NCI-H524 treated with DMSO at 0.1 percent for 48 hours (cell line): ENCODE data around the gene MMD2.
"Not testable (repeated sequence)": the region's sequence is repeated elsewhere in the genome, so short reads cannot be mapped to it uniquely, and the experiment has no call there.

ENCODE experiments used
- DNase-seq: peaks from one replicate; lab custom pipeline; 2025; lab: John Stamatoyannopoulos, UW

The MMD2 gene

DNA sequence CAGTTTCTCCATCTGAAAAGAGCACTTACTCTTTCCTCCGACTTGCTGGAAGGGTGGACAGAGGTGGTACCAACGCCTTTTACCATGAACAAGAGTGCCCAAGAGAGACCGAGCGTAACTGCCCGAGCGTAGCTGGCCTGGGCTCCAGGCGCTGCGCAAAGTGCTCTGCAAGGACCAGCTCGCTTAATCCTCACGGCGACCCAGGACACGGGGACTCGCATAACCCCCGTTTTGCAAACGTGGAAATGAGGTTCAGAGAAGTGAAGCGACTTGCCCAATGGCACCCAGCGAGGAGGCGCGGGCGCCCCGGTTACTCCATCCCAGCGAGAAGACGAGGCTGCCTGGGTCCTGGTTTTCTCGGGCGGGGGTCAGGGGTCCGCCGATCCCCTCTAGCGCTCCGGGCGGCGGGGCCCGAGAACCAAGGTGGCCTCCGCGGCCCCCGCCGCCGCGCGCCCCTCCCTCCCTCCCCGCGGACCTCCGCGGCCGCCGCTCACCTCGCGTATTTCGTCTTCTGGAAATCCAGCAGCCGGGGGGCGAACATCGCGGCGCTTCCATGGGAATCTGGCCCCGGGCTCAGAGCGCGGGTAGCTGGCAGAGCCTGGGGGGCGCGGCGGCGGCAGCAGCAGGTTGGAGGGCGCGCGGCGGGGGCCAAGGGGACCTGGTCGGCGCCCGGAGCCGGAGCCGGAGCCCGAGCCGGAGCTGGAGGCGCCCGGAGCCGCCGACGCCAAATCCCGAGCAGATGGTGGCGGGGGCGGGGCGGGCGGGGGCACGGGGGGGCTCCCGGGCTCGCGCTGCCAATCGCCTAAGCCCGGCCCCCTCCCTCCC, at the start of gene MMD2:
MMD2 (minus strand) TSS at position 711 of the 825 bp plus-strand sequence; CDS start at position 541, 170 bp downstream.
- DNase-seq: no peak

DNA sequence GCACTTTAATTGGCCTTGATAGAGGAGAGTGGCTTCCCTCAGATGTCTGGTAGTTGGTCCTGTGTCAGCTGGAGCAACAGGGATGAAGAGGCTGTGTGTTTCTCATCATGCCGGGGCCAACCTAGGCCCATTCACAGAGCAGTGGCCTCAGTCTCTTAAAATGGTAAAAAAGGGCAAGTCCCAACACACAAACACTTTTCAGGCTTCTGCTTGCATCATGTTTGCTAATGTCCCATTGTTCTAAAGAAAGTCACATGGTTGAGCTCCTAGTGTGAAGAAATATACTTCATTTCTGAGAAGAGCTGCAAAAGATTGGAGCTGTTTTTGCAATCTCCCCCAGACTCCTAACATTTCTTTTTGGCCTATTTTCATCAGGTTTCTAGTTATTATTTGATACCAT, 46.1 kb upstream of the MMD2 start:
- DNase-seq: no peak

GRCh38 chr7:5001911-5002310, 42.9 kb upstream of the MMD2 start:
- no peak for DNase-seq

GRCh38 chr7:5001003-5001402, 42.0 kb upstream of the MMD2 start:
- DNase-seq: no peak

- no peak for DNase-seq
Measured at GRCh38 chr7:4999369-4999950, 40.5 kb upstream of the MMD2 start.

DNA sequence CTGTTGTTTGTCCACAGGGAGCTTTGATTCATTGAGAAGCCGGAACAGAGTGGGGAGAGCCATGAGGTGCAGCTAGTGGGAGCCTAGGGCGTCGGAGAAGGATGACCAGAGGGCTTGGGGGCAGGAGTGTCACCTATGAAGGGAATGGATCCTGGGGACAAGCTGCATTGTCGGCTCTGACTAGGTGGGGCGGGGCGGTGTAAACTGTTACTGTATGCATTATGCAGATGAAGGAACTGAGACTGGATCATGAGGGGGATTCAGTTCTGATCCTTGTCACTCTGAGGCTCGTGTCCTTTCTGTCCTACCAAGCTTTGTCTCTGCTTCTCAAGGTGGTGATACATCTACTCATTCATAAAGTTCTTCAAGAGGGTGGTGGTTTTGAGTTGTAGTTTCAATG, 39.9 kb upstream of the MMD2 start:
- no peak for DNase-seq

- no peak for DNase-seq
Measured at GRCh38 chr7:4998244-4998643, 39.3 kb upstream of the MMD2 start.

DNA sequence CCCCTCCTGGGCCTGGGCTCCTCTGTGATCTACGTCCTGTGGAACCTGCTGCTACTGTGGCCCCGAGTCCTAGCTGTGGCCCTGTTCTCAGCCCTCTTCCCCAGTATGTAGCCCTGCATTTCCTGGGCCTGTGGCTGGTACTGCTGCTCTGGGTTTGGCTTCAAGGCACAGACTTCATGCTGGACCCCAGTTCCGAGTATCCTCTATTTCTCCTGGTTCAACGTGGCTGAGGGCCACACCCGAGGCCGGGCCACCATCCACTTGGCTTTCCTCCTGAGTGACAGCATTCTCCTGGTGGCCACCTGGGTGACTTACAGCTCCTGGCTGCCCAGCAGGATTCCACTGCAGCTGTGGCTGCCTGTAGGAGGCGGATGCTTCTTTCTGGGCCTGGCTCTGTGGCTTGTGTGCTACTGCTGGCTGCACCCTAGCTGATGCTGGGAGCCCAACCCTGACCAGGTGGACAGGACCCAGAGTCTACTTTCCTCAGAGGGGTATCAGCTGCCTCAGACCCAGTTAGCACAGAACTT, 37.8 kb upstream of the MMD2 start:
- no peak for DNase-seq

DNA sequence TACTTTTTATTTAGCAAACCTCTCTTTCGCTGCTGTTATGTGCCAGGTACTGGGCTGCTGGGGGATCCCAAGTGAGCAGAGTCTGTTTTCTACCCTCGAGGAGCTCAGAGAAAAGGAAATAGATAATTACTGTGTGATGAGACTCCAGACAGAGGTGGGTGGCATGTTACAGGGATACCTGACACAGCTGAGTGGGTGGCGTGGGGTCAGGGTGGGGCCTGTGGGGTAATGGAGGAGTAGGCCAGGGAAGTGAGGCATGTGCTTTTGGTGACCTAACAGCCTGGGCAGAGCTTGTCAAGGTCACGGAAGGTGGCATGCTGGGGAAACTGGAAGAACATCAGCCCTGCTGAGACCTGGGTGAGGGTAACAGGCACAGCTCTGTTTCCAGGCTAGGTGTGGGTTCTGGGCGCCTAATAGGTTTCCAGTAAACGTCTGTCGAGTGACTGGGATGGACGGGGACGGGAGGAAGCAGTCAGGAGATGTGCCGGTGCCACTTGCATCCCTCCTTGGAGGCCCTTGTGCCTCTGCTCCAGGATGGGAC, 36.5 kb upstream of the MMD2 start:
- no peak for DNase-seq

- DNase-seq: no peak
Measured at GRCh38 chr7:4993471-4993870, 34.5 kb upstream of the MMD2 start.

- not testable (repeated sequence) for DNase-seq
Measured at GRCh38 chr7:4982741-4983140, 23.8 kb upstream of the MMD2 start.

DNA sequence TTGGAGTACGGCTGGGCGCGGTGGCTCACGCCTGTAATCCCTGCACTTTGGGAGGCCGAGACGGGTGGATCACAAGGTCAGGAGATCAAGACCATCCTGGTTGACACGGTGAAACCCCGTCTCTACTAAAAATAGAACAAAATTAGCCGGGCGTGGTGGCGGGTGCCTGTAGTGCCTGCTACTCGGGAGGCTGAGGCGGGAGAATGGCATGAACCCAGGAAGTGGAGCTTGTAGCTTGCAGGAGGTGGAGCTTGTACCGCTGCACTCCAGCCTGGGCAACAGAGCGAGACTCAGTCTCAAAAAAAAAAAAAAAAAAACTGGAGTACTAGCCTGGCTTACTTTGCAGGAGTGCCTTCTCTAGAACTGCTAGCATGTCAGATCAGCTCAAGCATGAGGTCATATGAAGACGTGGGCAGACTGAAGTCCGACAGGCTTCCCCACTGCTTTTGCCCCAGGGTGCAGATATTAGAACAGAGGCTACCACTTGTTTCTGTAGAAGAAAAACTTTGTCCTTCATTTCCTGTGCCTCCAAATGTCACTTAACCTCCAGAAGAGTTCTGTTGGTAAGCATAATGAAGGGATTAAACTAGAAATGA, 22.4 kb upstream of the MMD2 start:
- DNase-seq: not testable (repeated sequence)

DNA sequence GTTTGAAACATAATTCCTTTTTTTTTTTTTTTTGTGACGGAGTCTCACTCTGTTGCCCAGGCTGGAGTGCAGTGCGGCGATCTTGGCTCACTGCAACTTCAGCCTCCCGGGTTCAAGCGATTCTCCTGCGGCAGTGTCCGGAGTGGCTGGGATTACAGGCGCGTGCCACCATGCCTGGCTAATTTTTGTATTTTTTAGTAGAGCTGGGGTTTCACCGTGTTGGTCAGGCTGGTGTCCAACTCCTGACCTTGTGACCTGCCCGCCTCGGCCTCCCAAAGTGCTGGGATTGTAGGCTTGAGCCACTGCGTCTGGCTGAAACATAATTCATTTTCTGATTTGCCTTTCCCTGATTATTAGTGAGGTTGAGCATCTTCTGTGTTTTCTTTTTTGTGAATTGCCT, 16.6 kb upstream of the MMD2 start:
- not testable (repeated sequence) for DNase-seq

DNA sequence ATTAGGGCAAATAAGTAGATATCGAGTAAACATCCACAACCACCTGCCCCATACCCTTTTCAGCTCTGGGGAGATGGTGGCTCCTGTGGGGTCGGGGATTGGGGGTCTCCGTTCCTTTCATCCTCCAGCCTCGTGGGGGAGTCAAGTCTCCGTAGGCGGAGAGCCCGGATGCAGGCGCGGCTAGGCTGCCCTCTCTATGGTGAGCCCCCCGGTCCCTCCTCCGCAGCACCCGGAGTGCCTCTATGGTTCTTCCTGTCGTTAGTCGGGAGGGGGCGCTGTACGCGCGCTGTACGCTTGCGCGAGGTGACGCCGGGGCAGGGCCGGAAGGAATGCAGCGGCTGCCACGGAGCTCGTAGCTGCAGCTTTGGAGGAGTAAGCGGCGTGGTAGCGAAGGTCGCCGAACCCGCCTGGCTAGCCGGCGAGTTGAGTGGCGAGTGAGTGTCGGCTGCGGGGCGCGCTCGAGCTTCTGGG, 14.8 kb upstream of the MMD2 start:
- no peak for DNase-seq

DNA sequence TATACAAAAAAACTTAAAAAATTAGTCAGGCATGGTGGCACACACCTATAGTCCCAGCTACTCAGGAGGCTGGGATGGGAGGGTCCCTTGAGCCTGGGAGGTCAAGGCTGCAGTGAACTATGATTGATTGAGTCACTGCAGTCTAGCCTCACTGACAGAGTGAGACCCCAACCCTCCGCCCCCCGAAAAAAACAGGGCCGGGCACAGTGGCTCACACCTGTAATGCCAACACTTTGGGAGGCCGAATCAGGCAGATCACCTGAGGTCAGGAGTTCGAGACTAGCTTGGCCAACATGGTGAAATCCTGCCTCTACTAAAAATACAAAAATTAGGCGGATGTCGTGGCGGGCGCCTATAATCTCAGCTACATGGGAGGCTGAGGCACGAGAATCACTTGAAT, 13.5 kb upstream of the MMD2 start:
- DNase-seq: not testable (repeated sequence)

DNA sequence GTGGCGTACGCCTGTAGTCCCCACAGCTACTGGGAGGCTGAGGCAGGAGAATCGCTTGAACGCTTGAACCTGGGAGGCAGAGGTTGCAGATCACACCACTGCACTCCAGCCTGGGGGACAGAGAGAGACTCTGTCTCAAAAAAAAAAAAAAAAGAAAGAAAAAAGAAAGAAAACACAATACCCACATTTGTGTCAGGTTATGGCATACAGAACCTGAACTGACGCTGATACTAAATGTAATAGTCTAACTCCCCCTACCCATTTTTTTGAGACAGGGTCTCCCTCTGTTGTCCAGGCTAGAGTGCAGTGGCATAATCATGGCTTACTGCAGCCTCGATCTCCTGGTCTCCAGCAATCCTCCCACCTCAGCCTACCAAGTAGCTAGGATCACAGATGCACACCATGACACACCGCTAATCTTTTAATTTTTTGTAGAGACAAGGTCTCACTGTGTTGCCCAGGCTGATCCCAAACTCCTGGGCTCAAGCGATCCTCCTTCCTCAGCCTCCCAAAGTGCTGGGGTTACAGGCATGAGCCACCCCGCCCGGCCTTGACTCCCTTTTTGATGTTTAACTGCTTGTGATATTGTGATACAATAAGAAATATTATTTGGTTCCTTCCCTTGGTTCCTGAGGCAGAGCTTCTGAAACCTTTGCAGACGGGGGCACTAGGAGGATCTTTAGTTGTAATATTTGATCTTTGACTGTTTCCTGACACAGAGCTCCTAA, 6.5 kb upstream of the MMD2 start:
- DNase-seq: no peak

DNA sequence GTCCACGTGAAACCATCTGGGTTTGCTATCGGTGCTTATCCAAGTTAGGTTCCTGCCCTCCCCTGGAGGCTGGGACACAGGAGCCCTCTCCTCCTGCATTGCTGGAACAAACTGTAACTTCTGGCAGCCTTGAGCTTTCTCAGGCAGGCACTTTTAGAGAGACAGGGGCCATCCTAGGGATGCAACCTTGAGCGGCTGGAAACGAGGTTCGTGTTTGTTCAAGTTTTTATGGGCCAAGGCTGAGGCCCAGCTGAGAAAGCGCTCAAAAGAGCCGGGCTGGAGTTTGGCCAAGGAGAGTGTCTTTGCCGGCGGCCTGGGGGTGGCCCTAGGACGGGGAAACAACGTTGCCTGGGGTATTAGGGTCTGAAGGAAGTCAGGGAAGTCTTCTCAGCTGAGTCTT, 5.5 kb upstream of the MMD2 start:
- DNase-seq: no peak

DNA sequence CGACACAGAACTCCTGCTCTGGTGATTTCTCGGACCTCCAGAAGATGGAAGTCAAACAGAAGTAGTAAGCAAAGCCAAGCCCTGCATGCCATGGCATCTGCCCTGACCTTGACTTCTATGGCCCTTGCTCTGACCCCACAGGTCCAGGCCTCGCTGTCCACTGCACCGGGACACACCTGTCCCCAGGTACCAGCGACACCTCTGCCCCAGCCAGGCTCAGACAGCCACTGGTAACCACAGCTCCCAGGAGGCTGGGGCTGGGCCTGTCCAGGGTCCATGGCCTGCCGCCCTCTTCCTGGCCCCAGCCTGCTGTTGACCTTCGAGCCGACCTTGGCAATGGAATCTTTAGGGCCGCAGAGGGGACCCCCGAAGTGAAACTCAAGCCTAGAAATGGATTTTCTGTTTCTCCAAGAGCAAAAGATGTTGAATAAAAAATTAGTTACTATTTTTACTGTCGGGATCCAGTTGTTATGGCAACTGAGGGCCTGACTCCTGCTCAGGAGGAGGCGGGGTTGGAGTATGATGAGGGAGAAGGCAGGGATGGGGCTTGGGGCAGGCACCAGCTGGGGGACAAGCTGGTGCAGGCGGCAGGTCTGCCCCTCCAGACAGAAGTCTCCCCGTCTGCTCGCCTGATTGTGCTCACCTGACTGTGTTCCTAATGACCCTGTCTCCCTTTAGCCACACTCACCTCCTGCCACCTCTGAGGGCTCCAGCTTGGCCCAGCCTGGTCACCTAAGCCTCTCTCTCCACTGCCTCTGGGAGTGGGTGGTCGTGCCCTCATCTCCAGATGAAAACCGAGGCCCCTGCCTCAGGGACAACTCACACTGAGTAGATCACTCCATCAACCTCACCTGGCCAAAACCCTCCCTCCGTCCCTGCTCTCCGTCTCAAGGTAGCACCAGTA, 4.1 kb upstream of the MMD2 start:
- no peak for DNase-seq

GRCh38 chr7:4960363-4960762, 1.4 kb upstream of the MMD2 start:
- DNase-seq: no peak

GRCh38 chr7:4959893-4960292, 906 bp upstream of the MMD2 start:
- DNase-seq: no peak

DNA sequence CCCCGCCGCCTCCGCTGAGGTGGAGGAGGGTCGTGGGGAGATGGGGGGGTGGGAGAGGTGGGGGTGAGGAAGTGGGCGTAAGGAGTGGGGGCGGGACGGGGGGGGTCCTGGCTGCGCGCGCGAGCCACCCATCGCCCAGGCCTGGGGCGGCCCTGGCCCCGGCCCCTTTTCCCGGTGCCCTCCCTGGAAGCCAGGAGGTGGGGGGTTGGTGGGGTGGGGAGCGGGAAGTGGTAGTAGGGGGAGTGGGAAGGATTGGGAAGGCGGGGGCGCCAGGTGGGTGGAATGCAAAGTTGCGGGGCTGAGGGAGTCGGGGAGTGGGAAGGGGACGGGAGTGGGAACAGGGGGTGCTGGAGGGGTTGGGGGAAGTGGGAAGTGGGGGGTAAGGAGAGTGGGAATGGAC, 319 bp upstream of the MMD2 start:
- no peak for DNase-seq
